NCI-H1092 (cell line): ENCODE results near the gene RAPH1.

Source experiments
- DNase-seq: peaks from one replicate; lab custom pipeline; 2025; lab: John Stamatoyannopoulos, UW

Gene RAPH1

GRCh38 chr2:203361495-203361894 is 173.6 kb downstream of the RAPH1 start:
- DNase-seq = no peak

GRCh38 chr2:203360833-203361430 is 174.2 kb downstream of the RAPH1 start:
- DNase-seq = no peak

- no peak for DNase-seq
Measured at GRCh38 chr2:203359450-203359849, 175.7 kb downstream of the RAPH1 start.

- no peak for DNase-seq
Measured at GRCh38 chr2:203354966-203355365, 180.1 kb downstream of the RAPH1 start.

- DNase-seq = no peak
Measured at GRCh38 chr2:203352604-203353255, 182.4 kb downstream of the RAPH1 start.

- no peak for DNase-seq
Measured at GRCh38 chr2:203347375-203347774, 187.7 kb downstream of the RAPH1 start.

GRCh38 chr2:203346612-203347011 is 188.5 kb downstream of the RAPH1 start:
- DNase-seq = no peak

GRCh38 chr2:203344667-203345066 is 190.4 kb downstream of the RAPH1 start:
- DNase-seq = no peak
